Neural cell (in vitro differentiated cells): ENCODE measurements around the gene SLC17A1. TPM values are rescaled to one million over a fixed set of nuclear protein-coding genes. Genes with fewer than 3 reads are reported as not detected.

ENCODE experiments used
- H2AFZ ChIP-seq: fragments of 200-600, 300-800 bp; sonication (generic), shearing (Covaris generic); 2 replicates; pipeline ENCODE4 v1.6.0; 2014; ENCODE audit warnings: low read depth, mild to moderate bottlenecking, antibody characterized with exemption, low read length, moderate library complexity
- H3F3A ChIP-seq: fragments of 200-600 bp; shearing (Covaris generic); 2 replicates; pipeline ENCODE4 v1.6.1; 2016; ENCODE audit warnings: mild to moderate bottlenecking, moderate library complexity, mixed read lengths, antibody characterized with exemption, low read length; ENCODE audit not compliant: insufficient read depth, poor library complexity, severe bottlenecking
- H3K27ac ChIP-seq: fragments of 200-600, 300-800 bp; sonication (generic), shearing (Covaris generic); 2 replicates; pipeline ENCODE4 v1.5.1; 2014; ENCODE audit warnings: mild to moderate bottlenecking, low read length, moderate library complexity
- H3K27me3 ChIP-seq: fragments of 300-800, 200-600 bp; sonication (generic), shearing (Covaris generic); 2 replicates; pipeline ENCODE4 v1.6.0; 2014; ENCODE audit warnings: mild to moderate bottlenecking, low read depth, low read length, moderate library complexity; ENCODE audit not compliant: insufficient read depth
- H3K36me3 ChIP-seq: fragments of 300-800, 200-600 bp; sonication (generic), shearing (Covaris generic); 2 replicates; pipeline ENCODE4 v1.5.1; 2014; ENCODE audit warnings: mild to moderate bottlenecking, antibody characterized with exemption, low read length, moderate library complexity; ENCODE audit not compliant: insufficient read depth
- H3K4me2 ChIP-seq: fragments of 300-800, 200-600 bp; sonication (generic), shearing (Covaris generic); 2 replicates; pipeline ENCODE4 v1.6.0; 2014; ENCODE audit warnings: mild to moderate bottlenecking, low read length
- H3K4me3 ChIP-seq: fragments of 300-800, 200-600 bp; sonication (generic), shearing (Covaris generic); 2 replicates; pipeline ENCODE4 v1.5.1; 2014; ENCODE audit warnings: mild to moderate bottlenecking, low read length, moderate library complexity
- H3K79me2 ChIP-seq: fragments of 200-600 bp; shearing (Covaris generic); replicated peaks from 2 replicates; pipeline ENCODE4 v1.6.0; 2014; ENCODE audit warnings: mild to moderate bottlenecking, low read length, moderate library complexity; ENCODE audit not compliant: insufficient read depth
- H3K9ac ChIP-seq: fragments of 300-800, 200-600 bp; sonication (generic), shearing (Covaris generic); 2 replicates; pipeline ENCODE4 v1.6.1; 2016; ENCODE audit warnings: mild to moderate bottlenecking, low read length, mixed read lengths
- H3K9me2 ChIP-seq: fragments of 200-600 bp; shearing (Covaris generic); 2 replicates; pipeline ENCODE4 v1.6.1; 2016; ENCODE audit warnings: mild to moderate bottlenecking, low read length, mixed read lengths; ENCODE audit not compliant: insufficient read depth
- H3K9me3 ChIP-seq: fragments of 200-600, 300-800 bp; sonication (generic), shearing (Covaris generic); 2 replicates; pipeline ENCODE4 v1.6.1; 2016; ENCODE audit warnings: mild to moderate bottlenecking, mixed run types, low read length, moderate library complexity, mixed read lengths
- H4K20me1 ChIP-seq: fragments of 200-600 bp; shearing (Covaris generic); 2 replicates; pipeline ENCODE4 v1.6.1; 2016; ENCODE audit warnings: mild to moderate bottlenecking, mixed run types; ENCODE audit not compliant: insufficient read depth
- EP300 ChIP-seq: fragments of 450-650 bp; conservative IDR thresholded peaks from 2 replicates; pipeline ENCODE4 v1.6.1; 2014; ENCODE audit warnings: antibody characterized with exemption, mild to moderate bottlenecking, moderate library complexity; ENCODE audit not compliant: poor library complexity, severe bottlenecking
- EZH2 ChIP-seq: fragments of 200-600, 300-800 bp; shearing (Covaris generic), sonication (generic); IDR thresholded peaks from 2 replicates; pipeline ENCODE4 v1.6.1; 2014; ENCODE audit warnings: antibody characterized with exemption, low read length, borderline replicate concordance, mild to moderate bottlenecking; ENCODE audit not compliant: insufficient read depth, poor library complexity, severe bottlenecking
- MXI1 ChIP-seq: fragments of 450-650 bp; conservative IDR thresholded peaks from 2 replicates; pipeline ENCODE4 v1.6.1; 2014; ENCODE audit warnings: antibody characterized with exemption, mild to moderate bottlenecking; ENCODE audit not compliant: poor library complexity, severe bottlenecking
- POLR2AphosphoS5 ChIP-seq: IDR thresholded peaks from 2 replicates; pipeline ENCODE4 v1.6.1; 2012
- RAD21 ChIP-seq: fragments of 450-650 bp; conservative IDR thresholded peaks from 2 replicates; pipeline ENCODE4 v1.6.1; 2014; ENCODE audit warnings: antibody characterized with exemption, mild to moderate bottlenecking, moderate library complexity
- REST ChIP-seq: IDR thresholded peaks from 2 replicates; pipeline ENCODE4 v1.6.1; 2012; ENCODE audit warnings: borderline replicate concordance
- SMC3 ChIP-seq: fragments of 450-650 bp; conservative IDR thresholded peaks from 2 replicates; pipeline ENCODE4 v1.6.1; 2014; ENCODE audit warnings: antibody characterized with exemption, mild to moderate bottlenecking, moderate library complexity; ENCODE audit not compliant: poor library complexity
- TAF1 ChIP-seq: IDR thresholded peaks from 2 replicates; pipeline ENCODE4 v1.6.1; 2012; ENCODE audit warnings: low read depth
- polyA plus RNA-seq: library from polyadenylated mRNA; depleted of rRNA; stranded (reverse); fragments of >200 nt; gene quantifications from 2 replicates; pipeline ENCODE4 v1.2.3, GENCODE V29; 2014
- TF ChIP-seq, protein P1 (sequence below): fragments of 450-650 bp; IDR thresholded peaks from 2 replicates; pipeline ENCODE4 v1.5.1; 2014; ENCODE audit warnings: antibody characterized with exemption, mild to moderate bottlenecking, moderate library complexity; ENCODE audit not compliant: poor library complexity, severe bottlenecking

SLC17A1 gene
- polyA plus RNA-seq, 1 donor from 2014 or later: not detected

GRCh38 chr6:25833136-25833535 lies 1.3 kb upstream of the SLC17A1 start:
- H4K20me1 ChIP-seq: no peaks in the 10 kb centered on the region

GRCh38 chr6:25832670-25833069 lies 818 bp upstream of the SLC17A1 start:
- no peaks in the 10 kb centered on the region for H3K79me2 ChIP-seq
- H3K27me3 ChIP-seq: no peaks in the 10 kb centered on the region
- no peaks in the 10 kb centered on the region for H3K9me3 ChIP-seq
- H3K9me2 ChIP-seq: no peaks in the 10 kb centered on the region
- TF ChIP-seq TAF1: no peak
- TF ChIP-seq MXI1: no peak
- TF ChIP-seq POLR2AphosphoS5: no peak
- no peak for TF ChIP-seq SMC3
- TF ChIP-seq, protein P1, sequence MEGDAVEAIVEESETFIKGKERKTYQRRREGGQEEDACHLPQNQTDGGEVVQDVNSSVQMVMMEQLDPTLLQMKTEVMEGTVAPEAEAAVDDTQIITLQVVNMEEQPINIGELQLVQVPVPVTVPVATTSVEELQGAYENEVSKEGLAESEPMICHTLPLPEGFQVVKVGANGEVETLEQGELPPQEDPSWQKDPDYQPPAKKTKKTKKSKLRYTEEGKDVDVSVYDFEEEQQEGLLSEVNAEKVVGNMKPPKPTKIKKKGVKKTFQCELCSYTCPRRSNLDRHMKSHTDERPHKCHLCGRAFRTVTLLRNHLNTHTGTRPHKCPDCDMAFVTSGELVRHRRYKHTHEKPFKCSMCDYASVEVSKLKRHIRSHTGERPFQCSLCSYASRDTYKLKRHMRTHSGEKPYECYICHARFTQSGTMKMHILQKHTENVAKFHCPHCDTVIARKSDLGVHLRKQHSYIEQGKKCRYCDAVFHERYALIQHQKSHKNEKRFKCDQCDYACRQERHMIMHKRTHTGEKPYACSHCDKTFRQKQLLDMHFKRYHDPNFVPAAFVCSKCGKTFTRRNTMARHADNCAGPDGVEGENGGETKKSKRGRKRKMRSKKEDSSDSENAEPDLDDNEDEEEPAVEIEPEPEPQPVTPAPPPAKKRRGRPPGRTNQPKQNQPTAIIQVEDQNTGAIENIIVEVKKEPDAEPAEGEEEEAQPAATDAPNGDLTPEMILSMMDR: no peak
- no peak for TF ChIP-seq REST
- TF ChIP-seq EP300: no peak
- TF ChIP-seq EZH2: no peak
- TF ChIP-seq RAD21: no peak
- H3K27ac ChIP-seq: no peak overlapping the region
- no peak overlapping the region for H3K4me3 ChIP-seq
- no peak overlapping the region for H3K9ac ChIP-seq
- no peak overlapping the region for H3K4me2 ChIP-seq
- no peaks in the 10 kb centered on the region for H3F3A ChIP-seq
- H2AFZ ChIP-seq: no peak overlapping the region
- no peaks in the 10 kb centered on the region for H4K20me1 ChIP-seq
- no peaks in the 10 kb centered on the region for H3K36me3 ChIP-seq

More at GRCh38 chr6:25833136-25833535, 1.3 kb upstream of the SLC17A1 start:
- Histone ChIP-seq H3K36me3 (no peaks in the 10 kb centered on the region), H3K9ac (no peak overlapping the region), H3K4me2 (no peak overlapping the region), H3K9me3 (no peaks in the 10 kb centered on the region), H3F3A (no peaks in the 10 kb centered on the region), H2AFZ (no peak overlapping the region), H3K9me2 (no peaks in the 10 kb centered on the region), H3K27ac (no peak overlapping the region), H3K4me3 (no peak overlapping the region), H3K79me2 (no peaks in the 10 kb centered on the region), H3K27me3 (no peaks in the 10 kb centered on the region)
- no peak for TF ChIP-seq EZH2
- TF ChIP-seq POLR2AphosphoS5: no peak
- no peak for TF ChIP-seq MXI1
- TF ChIP-seq, protein P1: no peak
- TF ChIP-seq SMC3: no peak
- no peak for TF ChIP-seq RAD21
